ENCODE results near the gene CD84.

DNA sequence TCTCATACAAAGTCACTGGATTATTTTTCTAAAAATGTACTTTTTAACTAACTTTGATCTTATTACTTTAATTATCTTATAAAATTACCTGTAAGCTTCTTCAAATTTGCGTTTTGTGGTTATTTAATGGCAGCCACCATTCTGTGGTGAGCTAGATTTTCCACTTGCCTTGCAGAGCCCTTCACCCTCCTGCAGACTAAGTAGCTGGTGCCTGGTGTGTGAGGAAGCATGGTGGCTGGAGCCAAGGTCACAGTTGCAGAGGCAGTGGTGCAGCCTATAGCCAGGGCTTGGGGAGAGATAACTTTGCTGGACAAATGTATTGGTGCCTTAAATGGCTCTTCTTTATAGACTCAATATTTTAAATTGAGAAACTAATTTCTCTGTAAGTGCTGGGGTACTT, 11.2 kb upstream of the CD84 start:
- TF ChIP-seq, protein P1, sequence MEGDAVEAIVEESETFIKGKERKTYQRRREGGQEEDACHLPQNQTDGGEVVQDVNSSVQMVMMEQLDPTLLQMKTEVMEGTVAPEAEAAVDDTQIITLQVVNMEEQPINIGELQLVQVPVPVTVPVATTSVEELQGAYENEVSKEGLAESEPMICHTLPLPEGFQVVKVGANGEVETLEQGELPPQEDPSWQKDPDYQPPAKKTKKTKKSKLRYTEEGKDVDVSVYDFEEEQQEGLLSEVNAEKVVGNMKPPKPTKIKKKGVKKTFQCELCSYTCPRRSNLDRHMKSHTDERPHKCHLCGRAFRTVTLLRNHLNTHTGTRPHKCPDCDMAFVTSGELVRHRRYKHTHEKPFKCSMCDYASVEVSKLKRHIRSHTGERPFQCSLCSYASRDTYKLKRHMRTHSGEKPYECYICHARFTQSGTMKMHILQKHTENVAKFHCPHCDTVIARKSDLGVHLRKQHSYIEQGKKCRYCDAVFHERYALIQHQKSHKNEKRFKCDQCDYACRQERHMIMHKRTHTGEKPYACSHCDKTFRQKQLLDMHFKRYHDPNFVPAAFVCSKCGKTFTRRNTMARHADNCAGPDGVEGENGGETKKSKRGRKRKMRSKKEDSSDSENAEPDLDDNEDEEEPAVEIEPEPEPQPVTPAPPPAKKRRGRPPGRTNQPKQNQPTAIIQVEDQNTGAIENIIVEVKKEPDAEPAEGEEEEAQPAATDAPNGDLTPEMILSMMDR (IDR thresholded peaks at IDR 0.05) = no peak
- TF ChIP-seq EZH2 (IDR thresholded peaks at IDR 0.05; ENCODE audit: borderline replicate concordance, insufficient read depth, low read depth, low read length, poor library complexity, severe bottlenecking) = no peak
